HEK293 (cell line): ENCODE measurements around the gene ISX.

Source experiments
- CTCF ChIA-PET: fragments of 350-600 bp; formaldehyde crosslinking; extraction: SDS; loops from one replicate; lab custom pipeline; 2021; ENCODE audit warnings: antibody characterized with exemption; lab: Yijun Ruan, JAX
- POLR2A ChIA-PET: fragments of 300-600 bp; formaldehyde crosslinking; extraction: SDS; loops from one replicate; lab custom pipeline; 2020; ENCODE audit warnings: antibody characterized with exemption, inconsistent platforms; lab: Yijun Ruan, JAX
- H3K27ac ChIP-seq: fragments of 200-500 bp; sonication (Bioruptor generic); 2 replicates; pipeline ENCODE4 v1.5.1; 2014; ENCODE audit warnings: low read depth, low read length, control low read depth, inconsistent platforms; ENCODE audit errors: extremely low read depth
- H3K36me3 ChIP-seq, 2 experiments: fragments of 200-500 bp in 1 of 2; sonication (Bioruptor generic) in 1 of 2; 1 replicate in 1 of 2; 2 replicates in 1 of 2; pipeline ENCODE4 v1.5.1; 2014 to 2017; ENCODE audit warnings: inconsistent platforms in 2 of 2, low read length in 2 of 2; ENCODE audit not compliant: control insufficient read depth in 2 of 2, insufficient read depth in 1 of 2
- H3K4me1 ChIP-seq: fragments of 200-500 bp; sonication (Bioruptor generic); 2 replicates; pipeline ENCODE4 v1.5.1; 2014; ENCODE audit warnings: mild to moderate bottlenecking, low read length, inconsistent platforms; ENCODE audit not compliant: control insufficient read depth, insufficient read depth
- H3K4me3 ChIP-seq: 2 replicates; pipeline ENCODE4 v1.5.1; 2011; ENCODE audit warnings: low read depth, mild to moderate bottlenecking, control low read depth, low read length, moderate library complexity
- H3K9me3 ChIP-seq: fragments of 200-500 bp; sonication (Bioruptor generic); 2 replicates; pipeline ENCODE4 v1.5.1; 2014; ENCODE audit warnings: low read depth, low read length, inconsistent platforms; ENCODE audit not compliant: control insufficient read depth, insufficient read depth
- AEBP2 ChIP-seq: fragments of 450-650 bp; formaldehyde crosslinking; IDR thresholded peaks from 2 replicates; pipeline ENCODE4 v1.5.1; 2016; ENCODE audit warnings: missing biosample characterization, missing genetic modification characterization, borderline replicate concordance
- BCL6B ChIP-seq: fragments of 450-650 bp; formaldehyde crosslinking; IDR thresholded peaks from 2 replicates; pipeline ENCODE4 v1.5.1; 2017; ENCODE audit warnings: missing biosample characterization, missing genetic modification characterization
- GFI1B ChIP-seq: fragments of 450-650 bp; formaldehyde crosslinking; IDR thresholded peaks from 2 replicates; pipeline ENCODE4 v1.5.1; 2016; ENCODE audit warnings: missing biosample characterization, missing genetic modification characterization
- GLIS2 ChIP-seq: fragments of 450-650 bp; formaldehyde crosslinking; IDR thresholded peaks from 2 replicates; pipeline ENCODE4 v1.5.1; 2016; ENCODE audit warnings: missing biosample characterization, missing genetic modification characterization
- SALL2 ChIP-seq: fragments of 450-650 bp; formaldehyde crosslinking; IDR thresholded peaks from 2 replicates; pipeline ENCODE4 v1.5.0; 2017; ENCODE audit warnings: missing biosample characterization, mild to moderate bottlenecking, missing genetic modification characterization, borderline replicate concordance
- SP7 ChIP-seq: fragments of 450-650 bp; formaldehyde crosslinking; IDR thresholded peaks from 2 replicates; pipeline ENCODE4 v1.5.1; 2016; ENCODE audit warnings: missing biosample characterization, missing genetic modification characterization
- ZBTB17 ChIP-seq: fragments of 450-650 bp; formaldehyde crosslinking; IDR thresholded peaks from 2 replicates; pipeline ENCODE4 v1.5.1; 2016; ENCODE audit warnings: missing biosample characterization, missing genetic modification characterization
- ZEB2 ChIP-seq: fragments of 450-650 bp; formaldehyde crosslinking; IDR thresholded peaks from 2 replicates; pipeline ENCODE4 v1.5.1; 2016; ENCODE audit warnings: missing biosample characterization, missing genetic modification characterization
- ZNF18 ChIP-seq: fragments of 450-650 bp; formaldehyde crosslinking; IDR thresholded peaks from 2 replicates; pipeline ENCODE4 v1.5.1; 2016; ENCODE audit warnings: missing biosample characterization, missing genetic modification characterization
- ZNF23 ChIP-seq: fragments of 450-650 bp; formaldehyde crosslinking; IDR thresholded peaks from 2 replicates; pipeline ENCODE4 v1.5.1; 2016; ENCODE audit warnings: missing biosample characterization, missing genetic modification characterization, borderline replicate concordance
- ZNF239 ChIP-seq: fragments of 450-650 bp; formaldehyde crosslinking; IDR thresholded peaks from 2 replicates; pipeline ENCODE4 v1.5.1; 2016; ENCODE audit warnings: missing biosample characterization, missing genetic modification characterization
- ZNF324 ChIP-seq: fragments of 450-650 bp; formaldehyde crosslinking; IDR thresholded peaks from 2 replicates; pipeline ENCODE4 v1.5.1; 2016; ENCODE audit warnings: missing biosample characterization, missing genetic modification characterization
- ZNF341 ChIP-seq: fragments of 450-650 bp; formaldehyde crosslinking; IDR thresholded peaks from 2 replicates; pipeline ENCODE4; 2016; ENCODE audit warnings: low read depth, missing biosample characterization, missing genetic modification characterization
- ZNF366 ChIP-seq: fragments of 450-650 bp; formaldehyde crosslinking; conservative IDR thresholded peaks from 2 replicates; pipeline ENCODE4 v1.5.1; 2016; ENCODE audit warnings: missing biosample characterization, missing genetic modification characterization
- ZNF37A ChIP-seq: fragments of 450-650 bp; IDR thresholded peaks from 2 replicates; pipeline ENCODE4 v1.5.1; 2018; ENCODE audit warnings: missing biosample characterization, missing genetic modification characterization
- ZNF433 ChIP-seq: fragments of 450-650 bp; formaldehyde crosslinking; IDR thresholded peaks from 2 replicates; pipeline ENCODE4 v1.5.1; 2016; ENCODE audit warnings: missing biosample characterization, missing genetic modification characterization, low read depth
- ZNF473 ChIP-seq: fragments of 450-650 bp; formaldehyde crosslinking; IDR thresholded peaks from 2 replicates; pipeline ENCODE4 v1.5.1; 2017; ENCODE audit warnings: missing biosample characterization, missing genetic modification characterization
- ZNF501 ChIP-seq: fragments of 450-650 bp; formaldehyde crosslinking; IDR thresholded peaks from 2 replicates; pipeline ENCODE4 v1.5.1; 2016; ENCODE audit warnings: missing biosample characterization, missing genetic modification characterization
- ZNF521 ChIP-seq: fragments of 450-650 bp; formaldehyde crosslinking; IDR thresholded peaks from 2 replicates; pipeline ENCODE4 v1.5.1; 2017; ENCODE audit warnings: missing biosample characterization, mild to moderate bottlenecking, missing genetic modification characterization
- ZNF529 ChIP-seq: fragments of 450-650 bp; formaldehyde crosslinking; IDR thresholded peaks from 2 replicates; pipeline ENCODE4 v1.5.1; 2017; ENCODE audit warnings: missing genetic modification characterization, missing biosample characterization; ENCODE audit not compliant: insufficient replicate concordance
- ZNF549 ChIP-seq: fragments of 450-650 bp; IDR thresholded peaks from 2 replicates; pipeline ENCODE4 v1.5.1; 2018; ENCODE audit warnings: missing biosample characterization, missing genetic modification characterization, mild to moderate bottlenecking, inconsistent platforms, moderate library complexity
- ZNF580 ChIP-seq: fragments of 450-650 bp; formaldehyde crosslinking; IDR thresholded peaks from 2 replicates; pipeline ENCODE4 v1.5.1; 2016; ENCODE audit warnings: missing biosample characterization, missing genetic modification characterization
- ZNF645 ChIP-seq: fragments of 450-650 bp; formaldehyde crosslinking; IDR thresholded peaks from 2 replicates; pipeline ENCODE4; 2016; ENCODE audit warnings: missing biosample characterization, missing genetic modification characterization
- ZNF768 ChIP-seq: fragments of 450-650 bp; formaldehyde crosslinking; IDR thresholded peaks from 2 replicates; pipeline ENCODE4 v1.5.1; 2018; ENCODE audit warnings: missing biosample characterization, mild to moderate bottlenecking, missing genetic modification characterization
- ZNF785 ChIP-seq: fragments of 450-650 bp; formaldehyde crosslinking; IDR thresholded peaks from 2 replicates; pipeline ENCODE4 v1.5.1; 2016; ENCODE audit warnings: missing biosample characterization, missing genetic modification characterization
- ZSCAN16 ChIP-seq: fragments of 450-650 bp; formaldehyde crosslinking; IDR thresholded peaks from 2 replicates; pipeline ENCODE4 v1.5.1; 2016; ENCODE audit warnings: missing biosample characterization, missing genetic modification characterization
- TF ChIP-seq, protein P1 (sequence below): fragments of 450-650 bp; formaldehyde crosslinking; IDR thresholded peaks from 2 replicates; pipeline ENCODE4 v1.5.1; 2016; ENCODE audit warnings: missing biosample characterization, missing genetic modification characterization
- TF ChIP-seq, protein P2 (sequence below): fragments of 450-650 bp; formaldehyde crosslinking; IDR thresholded peaks from 2 replicates; pipeline ENCODE4 v1.5.1; 2016; ENCODE audit warnings: missing biosample characterization, missing genetic modification characterization

Gene ISX

GRCh38 chr22:35116817-35117216 lies 50.9 kb downstream of the ISX start:
- no peak for TF ChIP-seq ZNF501
- TF ChIP-seq ZNF366 (tag by site-specific recombination), result no peak
- no peak for TF ChIP-seq ZNF324 (tag by site-specific recombination)
- TF ChIP-seq, protein P1, sequence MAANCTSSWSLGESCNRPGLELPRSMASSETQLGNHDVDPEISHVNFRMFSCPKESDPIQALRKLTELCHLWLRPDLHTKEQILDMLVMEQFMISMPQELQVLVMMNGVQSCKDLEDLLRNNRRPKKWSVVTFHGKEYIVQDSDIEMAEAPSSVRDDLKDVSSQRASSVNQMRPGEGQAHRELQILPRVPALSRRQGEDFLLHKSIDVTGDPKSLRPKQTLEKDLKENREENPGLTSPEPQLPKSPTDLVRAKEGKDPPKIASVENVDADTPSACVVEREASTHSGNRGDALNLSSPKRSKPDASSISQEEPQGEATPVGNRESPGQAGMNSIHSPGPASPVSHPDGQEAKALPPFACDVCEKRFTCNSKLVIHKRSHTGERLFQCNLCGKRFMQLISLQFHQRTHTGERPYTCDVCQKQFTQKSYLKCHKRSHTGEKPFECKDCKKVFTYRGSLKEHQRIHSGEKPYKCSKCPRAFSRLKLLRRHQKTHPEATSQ (tag by site-specific recombination), result no peak
- no peak for TF ChIP-seq ZNF785
- TF ChIP-seq ZNF37A, result no peak
- TF ChIP-seq ZNF23 (tag by site-specific recombination), result no peak
- no peak for TF ChIP-seq ZBTB17 (tag by site-specific recombination)
- TF ChIP-seq ZNF521 (tag by site-specific recombination), result no peak
- TF ChIP-seq SALL2 (tag by site-specific recombination), result no peak
- no peak for TF ChIP-seq BCL6B (tag by site-specific recombination)
- no peak for TF ChIP-seq ZNF549 (tag by site-specific recombination)
- no peak for TF ChIP-seq ZNF645 (tag by site-specific recombination)
- TF ChIP-seq ZNF341 (tag by site-specific recombination), result no peak
- no peak for TF ChIP-seq GLIS2 (tag by site-specific recombination)
- H3K4me3 ChIP-seq, result no peak overlapping the region
- POLR2A ChIA-PET, result no interaction called here
- no peaks in the 10 kb centered on the region for H3K4me1 ChIP-seq
- no peak overlapping the region for H3K27ac ChIP-seq
- CTCF ChIA-PET, result interaction anchor here (2.5 kb wide), 1 partner anchor 38 kb away, joined by 6 read pairs; no protein-coding TSS in a partner anchor
- no peaks in the 10 kb centered on the region for H3K9me3 ChIP-seq
- no peaks in the 10 kb centered on the region for H3K36me3 ChIP-seq

GRCh38 chr22:35119494-35119893 lies 53.5 kb downstream of the ISX start:
- POLR2A ChIA-PET, result no interaction called here
- Histone ChIP-seq H3K27ac (no peak overlapping the region), H3K4me3 (no peak overlapping the region), H3K4me1 (no peaks in the 10 kb centered on the region), H3K9me3 (no peaks in the 10 kb centered on the region), H3K36me3 (no peaks in the 10 kb centered on the region)
- CTCF ChIA-PET, result interaction anchor here (0.8 to 1.9 kb wide), 2 partner anchors 31 to 112 kb away, joined by 3 to 12 read pairs; no protein-coding TSS in a partner anchor
- no peak for TF ChIP-seq ZNF473 (tag by site-specific recombination)
- TF ChIP-seq AEBP2 (tag by site-specific recombination), result no peak
- TF ChIP-seq, protein P2, sequence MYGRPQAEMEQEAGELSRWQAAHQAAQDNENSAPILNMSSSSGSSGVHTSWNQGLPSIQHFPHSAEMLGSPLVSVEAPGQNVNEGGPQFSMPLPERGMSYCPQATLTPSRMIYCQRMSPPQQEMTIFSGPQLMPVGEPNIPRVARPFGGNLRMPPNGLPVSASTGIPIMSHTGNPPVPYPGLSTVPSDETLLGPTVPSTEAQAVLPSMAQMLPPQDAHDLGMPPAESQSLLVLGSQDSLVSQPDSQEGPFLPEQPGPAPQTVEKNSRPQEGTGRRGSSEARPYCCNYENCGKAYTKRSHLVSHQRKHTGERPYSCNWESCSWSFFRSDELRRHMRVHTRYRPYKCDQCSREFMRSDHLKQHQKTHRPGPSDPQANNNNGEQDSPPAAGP (tag by site-specific recombination), result no peak
- no peak for TF ChIP-seq GFI1B (tag by site-specific recombination)
- TF ChIP-seq ZNF18 (tag by site-specific recombination), result no peak
- no peak for TF ChIP-seq SP7 (tag by site-specific recombination)
- no peak for TF ChIP-seq ZSCAN16 (tag by site-specific recombination)
- TF ChIP-seq ZEB2 (tag by site-specific recombination), result no peak
- TF ChIP-seq ZNF768 (tag by site-specific recombination), result no peak
- TF ChIP-seq ZNF529 (tag by site-specific recombination), result no peak
- no peak for TF ChIP-seq ZNF239 (tag by site-specific recombination)
- no peak for TF ChIP-seq ZNF580 (tag by site-specific recombination)
- no peak for TF ChIP-seq ZNF433 (tag by site-specific recombination)
